Stimulated activated CD4-positive, alpha-beta T cell treated with anti-CD3 and anti-CD28 coated beads, Interleukin-15, amount 100 ng/mL, for 1 hour (primary cell): ENCODE measurements around the gene TRRAP.

Source experiments
- DNase-seq, 2 donors: peaks; one replicate each; pipeline ENCODE4 v3.0.0-alpha.2; 2020; ENCODE audit warnings: low read depth in 1 of 2, low spot score in 1 of 2

Gene TRRAP

DNA sequence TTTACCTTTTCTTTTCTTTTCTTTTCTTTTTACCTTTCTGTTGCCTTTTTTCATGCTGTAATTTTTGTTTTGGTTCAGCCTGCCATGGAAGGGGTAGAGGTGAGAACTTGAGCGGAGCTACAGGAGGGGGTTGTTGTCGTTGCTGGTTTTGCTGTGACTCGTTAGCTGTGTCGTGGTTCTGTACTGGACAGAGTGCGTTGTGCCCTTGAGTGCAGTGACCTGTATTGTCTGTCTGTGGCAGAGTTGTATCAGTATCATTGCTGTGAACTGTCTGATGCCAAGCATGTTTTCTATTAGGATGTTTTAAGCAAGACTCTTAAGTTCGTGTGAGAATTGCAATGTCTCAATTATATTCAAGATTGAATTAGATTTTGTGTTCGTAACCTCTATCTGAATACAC, 67.5 kb downstream of the TRRAP start:
- DNase-seq: no peak

- no peak for DNase-seq
Measured at GRCh38 chr7:98946389-98946788, 68.1 kb downstream of the TRRAP start.

DNA sequence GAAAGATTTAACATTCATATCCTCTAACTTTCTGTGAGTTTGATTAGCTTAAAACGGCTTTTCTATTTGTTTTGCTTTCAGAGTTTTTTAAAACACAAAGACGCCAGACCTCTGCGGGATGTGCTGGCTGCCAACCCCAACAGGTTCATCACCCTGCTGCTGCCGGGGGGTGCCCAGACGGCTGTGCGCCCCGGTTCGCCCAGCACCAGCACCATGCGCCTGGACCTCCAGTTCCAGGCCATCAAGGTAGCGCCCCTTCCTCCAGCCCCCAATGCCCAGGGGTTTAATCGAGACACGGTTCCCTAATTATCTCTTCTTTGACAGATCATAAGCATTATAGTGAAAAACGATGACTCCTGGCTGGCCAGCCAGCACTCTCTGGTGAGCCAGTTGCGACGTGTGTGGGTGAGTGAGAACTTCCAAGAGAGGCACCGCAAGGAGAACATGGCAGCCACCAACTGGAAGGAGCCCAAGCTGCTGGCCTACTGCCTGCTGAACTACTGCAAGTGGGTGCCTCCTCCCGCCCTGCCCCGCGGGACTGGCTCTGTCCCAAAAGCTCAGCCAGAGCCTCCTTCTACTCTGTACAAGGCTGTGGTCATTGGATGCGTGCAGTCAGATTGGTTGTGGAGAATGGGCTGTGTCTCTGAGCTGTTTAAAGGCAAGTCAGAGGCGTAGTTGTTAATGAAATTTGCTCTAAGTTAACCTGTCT, 71.2 kb downstream of the TRRAP start:
- DNase-seq: no peak

GRCh38 chr7:98955992-98956391, 77.7 kb downstream of the TRRAP start:
- no peak for DNase-seq

DNA sequence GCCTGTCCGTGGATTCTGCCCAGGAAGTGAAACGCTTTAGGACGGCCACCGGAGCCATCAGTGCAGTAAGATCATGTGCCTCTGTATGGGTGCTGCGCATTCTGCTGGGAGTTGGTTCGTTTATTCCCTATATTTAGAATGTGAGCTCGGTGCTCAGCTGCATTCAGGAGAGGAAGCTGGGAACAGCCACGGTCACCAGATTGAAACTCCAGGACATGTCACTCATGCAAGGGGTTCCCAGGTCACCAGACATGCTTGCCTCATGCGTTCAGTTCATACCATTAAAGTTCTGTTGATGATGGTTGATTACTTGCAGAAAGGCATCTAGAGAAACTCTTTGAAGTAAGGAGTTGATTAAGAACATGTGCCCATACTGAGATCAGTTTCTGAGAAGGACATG, 78.1 kb downstream of the TRRAP start:
- no peak for DNase-seq

- no peak for DNase-seq
Measured at GRCh38 chr7:98956937-98957336, 78.6 kb downstream of the TRRAP start.

DNA sequence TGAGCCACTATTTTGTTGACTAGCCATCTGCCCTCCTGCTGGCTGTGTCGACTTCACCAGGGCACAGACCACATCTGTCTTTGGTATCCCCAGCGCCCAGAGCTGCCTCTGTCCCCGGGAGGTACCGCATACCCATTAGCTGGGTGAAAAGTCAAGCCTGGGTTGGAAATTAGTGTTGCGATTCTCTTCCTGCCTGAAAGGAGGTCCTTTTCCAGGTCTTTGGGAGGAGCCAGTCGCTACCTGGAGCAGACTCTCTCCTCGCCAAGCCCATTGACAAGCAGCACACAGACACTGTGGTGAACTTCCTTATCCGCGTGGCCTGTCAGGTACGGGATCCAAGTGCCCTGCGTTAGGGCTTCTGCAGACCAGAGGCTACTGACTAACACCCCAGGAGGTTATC, 79.4 kb downstream of the TRRAP start:
- DNase-seq: no peak

DNA sequence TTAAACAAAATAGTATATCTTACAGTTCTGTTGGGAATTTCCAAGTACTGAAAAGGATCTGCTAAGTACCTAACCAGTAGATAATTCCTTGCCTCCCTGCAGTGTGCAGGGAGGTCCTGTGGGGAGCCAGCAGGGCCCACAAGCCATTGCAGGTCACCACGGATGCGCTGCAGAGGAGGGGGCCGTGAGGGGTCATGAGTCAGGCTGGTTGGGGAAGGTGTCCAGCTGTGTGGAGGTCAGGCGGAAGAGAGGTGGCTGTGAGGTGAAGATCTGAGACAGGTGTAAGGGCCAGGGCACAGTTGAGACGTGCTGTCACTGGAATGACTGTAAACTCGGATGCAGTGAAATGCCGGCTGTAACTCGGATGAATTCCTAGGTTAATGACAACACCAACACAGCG, 80.6 kb downstream of the TRRAP start:
- DNase-seq: no peak

DNA sequence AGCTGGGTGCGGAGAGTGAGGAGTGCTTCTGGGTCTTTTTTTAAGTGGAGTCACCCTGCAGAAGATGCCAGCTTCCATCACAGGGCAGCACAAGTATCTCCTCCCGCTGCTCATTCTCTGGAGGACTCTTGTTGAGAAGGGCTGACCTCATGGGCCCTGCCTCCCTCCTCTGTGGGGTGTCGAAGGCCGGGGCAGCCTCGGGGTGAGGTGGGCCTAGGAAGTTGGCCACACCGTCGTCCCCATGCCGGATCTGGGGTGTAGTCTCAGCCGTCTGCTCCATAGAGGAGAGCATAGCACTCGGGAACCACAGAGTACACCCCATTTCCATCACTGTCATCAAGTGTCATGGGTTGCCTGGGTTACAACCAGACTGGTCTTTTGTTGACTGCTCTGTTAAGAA, 85.0 kb downstream of the TRRAP start:
- DNase-seq: no peak

DNA sequence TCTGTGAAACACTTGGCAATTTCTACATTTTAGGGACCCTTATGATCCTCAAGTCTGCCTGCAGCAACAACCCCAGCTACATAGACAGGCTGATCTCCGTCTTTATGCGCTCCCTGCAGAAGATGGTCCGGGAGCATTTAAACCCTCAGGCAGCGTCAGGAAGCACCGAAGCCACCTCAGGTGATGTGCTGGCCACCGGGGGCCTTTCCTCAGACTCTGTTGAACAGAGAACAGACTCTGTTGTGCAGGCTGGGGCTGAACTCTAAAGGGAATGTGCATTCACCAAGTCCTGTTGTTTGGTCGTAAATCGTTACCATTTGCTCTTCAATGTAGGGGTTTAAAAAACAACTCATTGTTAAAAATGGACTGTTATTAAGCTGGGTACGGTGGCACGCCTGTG, 86.3 kb downstream of the TRRAP start:
- DNase-seq: no peak

- no peak for DNase-seq
Measured at GRCh38 chr7:98968621-98969020, 90.3 kb downstream of the TRRAP start.

DNA sequence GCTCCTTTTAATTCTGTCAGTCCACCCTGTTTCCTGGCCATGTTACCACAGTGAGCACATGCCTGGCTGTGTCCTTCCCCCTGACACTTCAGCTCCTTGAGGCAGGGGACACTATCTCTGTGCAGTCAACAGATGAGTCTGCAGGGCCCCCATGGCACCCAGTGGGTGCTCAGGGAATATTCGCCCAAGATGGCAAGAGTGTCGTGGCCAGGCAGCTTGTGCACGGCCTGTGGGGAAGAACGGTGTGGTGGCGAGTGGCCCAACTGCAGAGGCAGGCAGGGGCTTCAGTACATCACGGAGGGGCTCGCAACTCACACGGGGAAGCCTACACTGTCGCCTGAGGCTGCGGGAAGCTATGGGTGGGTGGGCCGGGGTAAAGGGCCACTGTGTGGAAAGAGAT, 91.1 kb downstream of the TRRAP start:
- no peak for DNase-seq

- DNase-seq: no peak
Measured at GRCh38 chr7:98970016-98970615, 91.8 kb downstream of the TRRAP start.

- DNase-seq: no peak
Measured at GRCh38 chr7:98970805-98971204, 92.5 kb downstream of the TRRAP start.

DNA sequence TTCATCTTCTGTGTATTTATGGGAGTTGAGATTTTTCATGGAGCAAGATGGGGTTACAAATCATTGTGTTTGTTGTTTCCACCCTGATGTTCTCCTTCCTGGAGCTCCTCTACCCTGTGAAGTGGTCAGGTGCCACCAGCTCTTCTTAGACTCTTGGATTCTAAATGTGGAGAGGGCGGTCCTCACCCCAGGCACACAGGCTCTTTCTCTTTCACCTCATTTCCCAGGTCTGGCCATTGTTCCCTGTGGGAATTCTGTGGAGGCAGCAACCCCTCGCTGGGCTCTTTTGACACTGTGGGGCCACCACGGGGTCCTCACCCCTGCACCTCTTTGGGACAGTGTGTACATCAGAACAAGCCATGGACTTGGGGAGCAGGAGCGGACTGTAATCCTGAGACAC, 95.9 kb downstream of the TRRAP start:
- DNase-seq: no peak

DNA sequence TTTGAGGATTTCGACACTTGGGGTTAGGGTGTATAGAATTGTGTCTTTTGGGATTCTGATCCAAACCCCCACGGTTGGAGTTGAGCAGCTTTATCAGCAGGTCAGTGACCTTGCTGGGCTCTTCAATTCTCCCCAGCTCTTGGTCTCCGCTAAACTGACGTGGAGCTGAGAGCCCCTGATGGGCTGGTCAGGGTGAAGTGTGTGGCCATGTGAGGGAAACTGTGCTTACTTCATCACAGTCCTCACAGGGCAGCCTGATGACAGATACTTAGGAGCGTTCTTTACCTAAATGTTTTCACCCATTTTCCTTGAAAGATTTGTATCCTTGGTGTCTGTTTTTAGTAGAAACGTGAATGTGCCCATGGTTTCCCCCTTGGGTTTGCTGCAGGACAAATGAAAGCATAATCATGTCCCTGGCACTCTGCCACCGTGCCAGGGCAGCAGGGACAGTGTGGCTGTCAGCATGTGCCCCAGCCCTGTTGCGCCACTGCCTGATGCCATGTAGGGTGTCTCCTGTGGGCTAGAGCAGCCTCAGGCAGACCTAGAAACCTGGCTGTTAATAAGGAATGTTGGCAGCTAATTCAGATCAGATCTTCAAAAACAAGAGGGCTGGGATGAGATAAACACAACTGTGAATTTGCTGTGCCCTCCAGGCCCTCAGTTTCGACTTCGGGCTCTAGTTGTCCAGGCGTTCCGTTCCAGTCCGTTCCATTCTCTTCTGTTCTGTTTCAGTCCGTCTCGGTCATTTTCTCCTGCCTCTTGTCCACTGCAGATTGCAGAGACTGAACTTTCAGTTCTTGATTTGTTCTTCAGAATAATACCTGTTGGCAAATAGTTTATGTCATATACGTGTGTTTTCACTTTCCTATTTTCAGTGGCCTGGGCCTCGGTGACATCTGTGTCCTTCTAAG, 96.8 kb downstream of the TRRAP start:
- DNase-seq: no peak

GRCh38 chr7:98976396-98977185, 98.3 kb downstream of the TRRAP start:
- DNase-seq: no peak

DNA sequence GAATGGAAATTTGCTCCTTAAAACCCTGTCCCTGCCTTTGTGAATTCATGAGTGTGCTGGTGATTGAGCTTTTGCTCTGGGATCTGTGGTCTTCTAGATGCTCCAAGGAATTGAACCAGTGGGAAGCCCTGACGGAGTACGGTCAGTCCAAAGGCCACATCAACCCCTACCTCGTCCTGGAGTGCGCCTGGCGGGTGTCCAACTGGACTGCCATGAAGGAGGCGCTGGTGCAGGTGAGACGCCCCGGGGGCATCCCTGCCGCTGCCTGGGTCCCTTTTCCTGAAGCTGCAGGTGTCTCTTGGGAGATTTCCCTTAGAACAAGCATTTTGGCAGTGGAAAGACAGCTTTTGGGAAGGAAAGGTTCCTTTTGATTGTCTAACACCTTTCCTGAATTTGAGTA, 100.3 kb downstream of the TRRAP start:
- no peak for DNase-seq

DNA sequence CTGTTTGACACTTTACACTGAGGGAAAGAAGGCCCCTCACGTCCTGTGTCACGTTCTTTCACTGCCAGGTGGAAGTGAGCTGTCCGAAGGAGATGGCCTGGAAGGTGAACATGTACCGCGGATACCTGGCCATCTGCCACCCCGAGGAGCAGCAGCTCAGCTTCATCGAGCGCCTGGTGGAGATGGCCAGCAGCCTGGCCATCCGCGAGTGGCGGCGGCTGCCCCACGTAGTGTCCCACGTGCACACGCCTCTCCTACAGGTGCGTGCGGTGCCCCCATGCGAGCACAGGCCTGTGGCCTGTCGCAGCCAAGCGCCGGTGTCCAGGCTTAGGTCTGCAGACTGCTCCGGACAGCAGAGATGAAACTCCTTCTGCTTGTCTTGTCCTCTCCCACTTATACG, 103.4 kb downstream of the TRRAP start:
- no peak for DNase-seq

GRCh38 chr7:98982686-98983085, 104.4 kb downstream of the TRRAP start:
- no peak for DNase-seq

DNA sequence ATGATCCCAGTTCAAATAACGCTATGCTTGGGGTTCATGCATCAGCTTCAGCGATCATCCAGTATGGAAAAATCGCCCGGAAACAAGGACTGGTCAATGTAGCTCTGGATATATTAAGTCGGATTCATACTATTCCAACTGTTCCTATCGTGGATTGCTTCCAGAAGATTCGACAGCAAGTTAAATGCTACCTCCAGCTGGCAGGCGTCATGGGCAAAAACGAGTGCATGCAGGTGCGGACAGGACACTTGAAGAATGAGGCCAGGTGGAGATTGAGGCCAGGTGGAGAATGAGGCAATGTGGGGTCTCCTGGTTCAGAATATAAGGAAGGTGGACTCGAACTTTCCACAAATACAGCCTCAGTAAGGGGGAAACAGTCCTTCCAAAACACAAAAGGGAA, 105.8 kb downstream of the TRRAP start:
- no peak for DNase-seq
